K562 (cell line): Measurements from ENCODE around the gene HDAC3. TPM values are rescaled to one million over a fixed set of nuclear protein-coding genes. Genes with fewer than 3 reads are reported as not detected.

Experiments used
- ESRRA ChIP-seq: fragments of 450-650 bp; IDR thresholded peaks from 2 replicates; pipeline ENCODE4 v1.6.1; 2014; ENCODE audit warnings: low read depth, mild to moderate bottlenecking, moderate library complexity, borderline replicate concordance
- KLF10 ChIP-seq: fragments of 250-450 bp; sonication (Bioruptor Pico); IDR thresholded peaks from 2 replicates; pipeline ENCODE4 v1.6.1; 2021; ENCODE audit warnings: matching md5 sums
- MBD2 ChIP-seq: sonication (generic); IDR thresholded peaks from 2 replicates; pipeline ENCODE4 v1.6.1; 2016; ENCODE audit warnings: low read depth, borderline replicate concordance
- MEF2A ChIP-seq: IDR thresholded peaks from 2 replicates; pipeline ENCODE4 v1.6.1; 2011; ENCODE audit warnings: low read depth, mild to moderate bottlenecking, low read length, moderate library complexity; ENCODE audit not compliant: control insufficient read depth
- MYNN ChIP-seq, 2 experiments: sonication (generic); formaldehyde crosslinking in 1 of 2; IDR thresholded peaks; 2 replicates each; pipeline versions ENCODE4 v1.5.0 to v1.6.1; 2016 to 2020; ENCODE audit warnings: antibody characterized with exemption in 1 of 2, missing genetic modification reagents in 1 of 2
- NFE2L1 ChIP-seq: fragments of 450-650 bp; IDR thresholded peaks from 2 replicates; pipeline ENCODE4 v1.6.1; 2016; ENCODE audit warnings: missing genetic modification characterization, low read depth, mild to moderate bottlenecking, missing compliant biosample characterization, moderate library complexity, borderline replicate concordance
- NFIX ChIP-seq: fragments of 250-450 bp; sonication (Bioruptor Pico); IDR thresholded peaks from 2 replicates; pipeline ENCODE4 v1.4.0; 2020; ENCODE audit warnings: low read depth, mild to moderate bottlenecking, moderate library complexity
- NONO ChIP-seq, 2 experiments: fragments of 200-400 bp in 1 of 2; fragments of 450-650 bp in 1 of 2; formaldehyde crosslinking in 1 of 2; IDR thresholded peaks; 2 replicates each; pipeline ENCODE4 v1.6.1; 2017; ENCODE audit warnings: low read depth in 2 of 2, mild to moderate bottlenecking in 2 of 2, moderate library complexity in 2 of 2, low read length in 1 of 2
- RBM39 ChIP-seq: fragments of 200-400 bp; formaldehyde crosslinking; optimal IDR thresholded peaks from 2 replicates; pipeline ENCODE3; 2018; ENCODE audit warnings: low read depth, low read length
- RNF2 ChIP-seq: sonication (generic); IDR thresholded peaks from 2 replicates; pipeline ENCODE4 v1.6.1; 2016
- RUNX1 ChIP-seq: sonication (generic); IDR thresholded peaks from 2 replicates; pipeline ENCODE4 v1.6.1; 2016; ENCODE audit warnings: antibody characterized with exemption, low read depth
- TCF15 ChIP-seq: fragments of 250-450 bp; sonication (Bioruptor Pico); IDR thresholded peaks from 2 replicates; pipeline ENCODE4 v1.8.0; 2022; ENCODE audit warnings: moderate library complexity, mild to moderate bottlenecking, inconsistent platforms
- UBTF ChIP-seq, 2 experiments: IDR thresholded peaks; 2 replicates each; pipeline ENCODE4 v1.6.1; 2012; ENCODE audit warnings: improper control_type of control experiment in 2 of 2, low read depth in 2 of 2, low read length in 2 of 2, borderline replicate concordance in 1 of 2
- ZBTB43 ChIP-seq: sonication (generic); formaldehyde crosslinking; IDR thresholded peaks from 2 replicates; pipeline ENCODE4 v1.8.0; 2023; ENCODE audit warnings: mild to moderate bottlenecking, missing genetic modification reagents
- ZBTB7A ChIP-seq: IDR thresholded peaks from 2 replicates; pipeline ENCODE4 v1.6.1; 2011; ENCODE audit warnings: low read depth, mild to moderate bottlenecking, low read length, moderate library complexity, borderline replicate concordance; ENCODE audit not compliant: control insufficient read depth
- ZC3H11A ChIP-seq: IDR thresholded peaks from 2 replicates; pipeline ENCODE4 v1.6.1; 2012; ENCODE audit warnings: low read depth, low read length, improper control_type of control experiment
- ZC3H4 ChIP-seq: sonication (generic); formaldehyde crosslinking; IDR thresholded peaks from 2 replicates; pipeline ENCODE4 v1.9.0; 2021; ENCODE audit warnings: missing genetic modification reagents, borderline replicate concordance
- ZFP30 ChIP-seq: fragments of 250-450 bp; sonication (Bioruptor Pico); IDR thresholded peaks from 2 replicates; pipeline ENCODE4 v1.8.0; 2022; ENCODE audit warnings: moderate library complexity, mild to moderate bottlenecking, inconsistent platforms, borderline replicate concordance
- ZNF143 ChIP-seq: sonication (generic); formaldehyde crosslinking; IDR thresholded peaks from 2 replicates; pipeline ENCODE4 v1.9.0; 2022; ENCODE audit warnings: mild to moderate bottlenecking, missing genetic modification reagents
- ZNF277 ChIP-seq: fragments of 250-450 bp; sonication (Bioruptor Pico); IDR thresholded peaks from 2 replicates; pipeline ENCODE4 v1.8.0; 2022; ENCODE audit warnings: inconsistent platforms, mild to moderate bottlenecking, moderate library complexity, borderline replicate concordance
- ZNF347 ChIP-seq: fragments of 450-650 bp; formaldehyde crosslinking; IDR thresholded peaks from 2 replicates; pipeline ENCODE4 v1.4.0; 2020; ENCODE audit warnings: low read depth, mild to moderate bottlenecking, moderate library complexity
- ZZZ3 ChIP-seq: fragments of 450-650 bp; IDR thresholded peaks from 2 replicates; pipeline ENCODE4 v1.6.1; 2016; ENCODE audit warnings: antibody characterized with exemption, mild to moderate bottlenecking, moderate library complexity
- polyA plus RNA-seq, 8 experiments: library from polyadenylated mRNA; depleted of rRNA in 4 of 8; stranded (reverse) in 5 of 8; unstranded in 3 of 8; fragments of >200 nt; fragmentation: Nextera tagmentation in 2 of 8; fragmentation: Illumina TruSeq in 1 of 8; extraction: Ambion mirVana in 2 of 8; extraction: Trizol in 1 of 8; gene quantifications; 2 replicates each; pipeline versions ENCODE4 v1.2.1 to v1.2.3, GENCODE V29; 2011 to 2014; ENCODE audit warnings: inconsistent platforms in 1 of 8, missing spikeins in 1 of 8
- total RNA-seq, 7 experiments: library from RNA; depleted of rRNA in 6 of 7; stranded (reverse); fragments of >200 nt in 6 of 7; fragmentation: Illumina TruSeq in 2 of 7; extraction: Trizol in 2 of 7; gene quantifications; 2 replicates each; pipeline versions ENCODE4 v1.2.1 to v1.2.3, GENCODE V29; 2011 to 2021; ENCODE audit warnings: low replicate concordance in 1 of 7

HDAC3 gene
- total and polyA plus RNA-seq, 9 of the 15 experiments (the other 6 are each of a cell fraction or from before 2014, with no cell fraction given): 89.7 to 191 (median 119) TPM

- TF ChIP-seq ZNF277 (CRISPR knock-in tag) (no peak), MBD2 (peak; percentile 92), ZC3H11A (no peak), MYNN (IDR thresholded peaks at IDR 0.05) (no peak), MYNN (CRISPR knock-in tag; IDR thresholded peaks at IDR 0.05) (no peak), KLF10 (CRISPR knock-in tag) (no peak), ZC3H4 (CRISPR knock-in tag) (no peak), RUNX1 (no peak), ESRRA (peak; percentile 83), ZNF143 (no peak; the same call in 1 of the 2 replicates), MEF2A (0 out of 2 replicates have a peak, but pooled peaks have one; percentile 32), TCF15 (CRISPR knock-in tag) (no peak), NFIX (CRISPR knock-in tag) (no peak), RNF2 (peak; percentile 88), ZFP30 (CRISPR knock-in tag) (no peak), NONO (IDR thresholded peaks at IDR 0.05; ENCODE audit: low read depth in 2 of 2, low read length in 1 of 2) (peak; percentile 48 to 98; a peak in 2 of 4 replicates), ZNF347 (CRISPR knock-in tag) (no peak), ZBTB7A (0 out of 2 replicates have a peak, but pooled peaks have one; percentile 32), NFE2L1 (tag) (no peak), UBTF (IDR thresholded peaks at IDR 0.05; ENCODE audit: borderline replicate concordance in 1 of 2, low read depth in 2 of 2, low read length in 2 of 2) (no peak), ZZZ3 (no peak), ZBTB43 (CRISPR knock-in tag) (peak; percentile 53; the same call in 1 of the 2 replicates), RBM39 (no peak)
Observed at GRCh38 chr5:141618804-141619554, 17.7 kb downstream of the HDAC3 start, which contains the start of gene DIAPH1 (continued).
